A549 (cell line): Measurements from ENCODE around the gene CREB1. TPM values are rescaled to one million over a fixed set of nuclear protein-coding genes. Genes with fewer than 3 reads are reported as not detected.

ENCODE experiments used
- ATAC-seq, 2 experiments: fragments of 200-7000 bp in 1 of 2; fragments of >200 bp in 1 of 2; cut with Nextera tagmentation in 1 of 2; cut with Tn5 transposase in 1 of 2; 3 replicates each; pipeline versions ENCODE4 v1.8.0 to v1.9.1; 2018 to 2020; ENCODE audit warnings: mild to moderate bottlenecking in 1 of 2, moderate library complexity in 1 of 2
- CTCF ChIA-PET: fragments of 300-600 bp; sonication (Branson Sonifier 250); formaldehyde crosslinking; extraction: SDS; loops from one replicate; lab custom pipeline; 2021; ENCODE audit warnings: antibody characterized with exemption, inconsistent platforms; lab: Yijun Ruan, JAX
- POLR2A ChIA-PET: fragments of 350-600 bp; formaldehyde crosslinking; extraction: SDS; loops from one replicate; lab custom pipeline; 2021; ENCODE audit warnings: antibody characterized with exemption, inconsistent platforms; lab: Yijun Ruan, JAX
- DNase-seq, 2 experiments: peaks; one replicate each; pipeline versions ENCODE4 v3.0.0 to v3.0.0-alpha.2; 2011 to 2016; ENCODE audit warnings: low read depth in 1 of 2, low spot score in 1 of 2
- FAIRE-seq: peaks from 2 replicates; lab custom pipeline; 2011; peaks lifted over from hg19 to GRCh38; lab: Jason Lieb, UNC
- H3K27ac ChIP-seq, 2 experiments: fragments of >200 bp; sonication (Bioruptor Twin); formaldehyde crosslinking; 3 replicates each; pipeline ENCODE4 v1.5.1; 2016 to 2017
- H3K4me1 ChIP-seq: fragments of >200 bp; sonication (Bioruptor Twin); formaldehyde crosslinking; 3 replicates; pipeline ENCODE4 v1.6.1; 2016
- H3K4me2 ChIP-seq: fragments of >200 bp; sonication (Bioruptor Twin); formaldehyde crosslinking; 3 replicates; pipeline ENCODE4 v1.6.1; 2016
- H3K4me3 ChIP-seq: fragments of >200 bp; sonication (Bioruptor Twin); formaldehyde crosslinking; 3 replicates; pipeline ENCODE4 v1.5.1; 2016
- H3K9me3 ChIP-seq: fragments of >200 bp; sonication (Bioruptor Twin); formaldehyde crosslinking; 3 replicates; pipeline ENCODE4 v1.6.1; 2016
- BHLHE40 ChIP-seq: IDR thresholded peaks from 2 replicates; pipeline ENCODE4 v1.6.1; 2012; ENCODE audit warnings: low read depth, low read length, inconsistent platforms
- CBX2 ChIP-seq: fragments of 200-600 bp; sonication (generic); IDR thresholded peaks from 2 replicates; pipeline ENCODE4 v1.6.1; 2016; ENCODE audit warnings: low read depth, mild to moderate bottlenecking, borderline replicate concordance
- ESRRA ChIP-seq: fragments of 150-350 bp; IDR thresholded peaks from 2 replicates; pipeline ENCODE4 v1.6.1; 2014; ENCODE audit warnings: mild to moderate bottlenecking, low read length, borderline replicate concordance
- FOSL2 ChIP-seq, 2 experiments: fragments of 450-650 bp in 1 of 2; fragments of >200 bp in 1 of 2; sonication (Bioruptor Twin) in 1 of 2; formaldehyde crosslinking; IDR thresholded peaks; 2 replicates each; pipeline versions ENCODE4 v1.5.0 to v1.6.1; 2016 to 2020; ENCODE audit warnings: mild to moderate bottlenecking in 1 of 2, moderate library complexity in 1 of 2
- FOXS1 ChIP-seq: fragments of 250-450 bp; sonication (Bioruptor Pico); IDR thresholded peaks from 2 replicates; pipeline ENCODE4 v1.5.0; 2020; ENCODE audit warnings: mild to moderate bottlenecking, moderate library complexity
- GATA3 ChIP-seq: IDR thresholded peaks from 2 replicates; pipeline ENCODE4 v1.6.1; 2012; ENCODE audit warnings: borderline replicate concordance
- HOXA7 ChIP-seq: fragments of 250-450 bp; sonication (Bioruptor Pico); IDR thresholded peaks from 2 replicates; pipeline ENCODE4 v1.5.0; 2020; ENCODE audit warnings: mild to moderate bottlenecking, moderate library complexity
- JUN ChIP-seq, 2 experiments: fragments of >200 bp; sonication (Bioruptor Twin); formaldehyde crosslinking; IDR thresholded peaks; 2 replicates in 1 of 2; 3 replicates in 1 of 2; pipeline ENCODE4 v1.6.1; 2016 to 2017
- KDM5A ChIP-seq: fragments of 200-600 bp; sonication (generic); IDR thresholded peaks from 2 replicates; pipeline ENCODE4 v1.6.1; 2016; ENCODE audit warnings: antibody characterized with exemption, mild to moderate bottlenecking
- MAFK ChIP-seq: fragments of 450-650 bp; IDR thresholded peaks from 2 replicates; pipeline ENCODE4 v1.6.1; 2014; ENCODE audit not compliant: partially characterized antibody
- MAZ ChIP-seq: fragments of 150-350 bp; IDR thresholded peaks from 2 replicates; pipeline ENCODE4 v1.6.1; 2014; ENCODE audit warnings: antibody characterized with exemption, low read depth, low read length, borderline replicate concordance
- NFE2L2 ChIP-seq: fragments of 150-350 bp; conservative IDR thresholded peaks from 2 replicates; pipeline ENCODE4 v1.6.1; 2014; ENCODE audit warnings: low read length
- NR3C1 ChIP-seq: fragments of >200 bp; sonication (Bioruptor Twin); formaldehyde crosslinking; IDR thresholded peaks from 3 replicates; pipeline ENCODE4 v1.6.1; 2017
- POLR2A ChIP-seq: IDR thresholded peaks from 2 replicates; pipeline ENCODE4 v1.6.1; 2012; ENCODE audit warnings: mild to moderate bottlenecking, low read length
- RAD21 ChIP-seq, 2 experiments: fragments of >200 bp in 1 of 2; sonication (Bioruptor Twin) in 1 of 2; formaldehyde crosslinking in 1 of 2; IDR thresholded peaks in 1 of 2; conservative IDR thresholded peaks in 1 of 2; 2 replicates in 1 of 2; 3 replicates in 1 of 2; pipeline ENCODE4 v1.6.1; 2012 to 2018; ENCODE audit warnings: inconsistent platforms in 1 of 2
- RCOR1 ChIP-seq: fragments of 150-350 bp; IDR thresholded peaks from 2 replicates; pipeline ENCODE4 v1.6.1; 2014; ENCODE audit warnings: antibody characterized with exemption, low read length, low read depth
- RFX5 ChIP-seq: fragments of 450-650 bp; IDR thresholded peaks from 2 replicates; pipeline ENCODE4 v1.7.1; 2014; ENCODE audit warnings: antibody characterized with exemption, mild to moderate bottlenecking, moderate library complexity
- RNF2 ChIP-seq: fragments of 200-600 bp; sonication (generic); IDR thresholded peaks from 2 replicates; pipeline ENCODE4 v1.6.1; 2016; ENCODE audit warnings: low read depth, mild to moderate bottlenecking, antibody characterized with exemption, moderate library complexity, borderline replicate concordance
- SMC3 ChIP-seq: fragments of >200 bp; sonication (Bioruptor Twin); formaldehyde crosslinking; IDR thresholded peaks from 3 replicates; pipeline ENCODE4 v1.6.1; 2018; ENCODE audit warnings: inconsistent platforms
- ZC3H11A ChIP-seq: fragments of 450-650 bp; IDR thresholded peaks from 2 replicates; pipeline ENCODE4 v1.6.1; 2014; ENCODE audit warnings: antibody characterized with exemption, mild to moderate bottlenecking
- ZFP36 ChIP-seq: fragments of 450-650 bp; IDR thresholded peaks from 2 replicates; pipeline ENCODE4 v1.6.1; 2014; ENCODE audit warnings: borderline replicate concordance; ENCODE audit not compliant: partially characterized antibody
- ZNF302 ChIP-seq: fragments of 250-450 bp; sonication (Bioruptor Pico); IDR thresholded peaks from 2 replicates; pipeline ENCODE4 v1.9.0; 2021; ENCODE audit warnings: inconsistent platforms, mild to moderate bottlenecking, moderate library complexity
- WGBS: methylation state at CpG from one replicate; pipeline ENCODE4 v1.1.6; 2017; ENCODE audit errors: missing lambda C conversion rate; 5-methylcytosine and 5-hydroxymethylcytosine counted together
- polyA plus RNA-seq, 4 experiments: library from polyadenylated mRNA; depleted of rRNA in 3 of 4; stranded (reverse); fragments of >200 nt; fragmentation: RNase III in 1 of 4; extraction: RNeasy Plus Mini Kit Qiagen cat#74134 plus additional on column Dnase treatment in 1 of 4; gene quantifications; 2 replicates in 3 of 4; 3 replicates in 1 of 4; pipeline ENCODE4 v1.2.3, GENCODE V29; 2011 to 2017
- TF ChIP-seq, protein P1 (sequence below): fragments of >200 bp; sonication (Bioruptor Twin); formaldehyde crosslinking; IDR thresholded peaks from 2 replicates; pipeline ENCODE4 v1.6.1; 2016
- TF ChIP-seq, protein P2 (sequence below): fragments of 450-650 bp; IDR thresholded peaks from 2 replicates; pipeline ENCODE4 v1.6.1; 2014; ENCODE audit warnings: antibody characterized with exemption
- TF ChIP-seq, protein P3 (sequence below): fragments of 150-350 bp; IDR thresholded peaks from 2 replicates; pipeline ENCODE4 v1.6.1; 2014; ENCODE audit warnings: low read depth, mild to moderate bottlenecking, low read length
- TF ChIP-seq, protein P4 (sequence below): fragments of 250-450 bp; sonication (Bioruptor Pico); IDR thresholded peaks from 2 replicates; pipeline ENCODE4 v1.5.0; 2020; ENCODE audit warnings: low read depth, mild to moderate bottlenecking, moderate library complexity
- TF ChIP-seq, protein P5 (sequence below): IDR thresholded peaks from 2 replicates; pipeline ENCODE4 v1.6.1; 2012; ENCODE audit warnings: low read depth, borderline replicate concordance
- TF ChIP-seq, protein P6 (sequence below): fragments of 200-600 bp; sonication (generic); IDR thresholded peaks from 2 replicates; pipeline ENCODE4 v1.6.1; 2016; ENCODE audit warnings: antibody characterized with exemption, mild to moderate bottlenecking, moderate library complexity

Gene CREB1
- polyA plus RNA-seq, 2 of the 4 experiments (the other 2 are of a cell fraction): 14.3 to 42.5 TPM

DNA sequence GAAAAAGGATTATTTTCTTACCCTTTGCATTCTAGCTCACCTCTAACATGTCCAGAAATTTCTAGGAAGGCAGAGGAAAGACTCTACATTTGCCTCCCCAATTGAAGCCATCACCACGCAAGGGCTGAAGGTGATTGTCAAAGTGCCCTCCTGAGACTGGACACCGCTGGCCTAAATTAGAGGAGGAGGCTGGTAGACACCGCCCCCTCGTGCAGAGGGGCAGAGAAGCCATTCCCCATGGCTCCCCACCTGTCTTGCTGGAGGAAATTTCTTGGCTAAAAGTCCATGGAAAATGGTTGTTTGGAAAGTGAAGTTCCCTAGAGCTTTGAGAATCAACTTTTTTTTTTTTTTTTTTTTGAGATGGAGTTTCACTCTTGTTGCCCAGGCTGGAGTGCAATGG, 31.3 kb upstream of the CREB1 start:
- WGBS: 82% methylated on average over 4 of the region's 4 CpGs
- Histone ChIP-seq H3K27ac (no peak overlapping the region), H3K4me3 (no peak overlapping the region), H3K4me1 (no peaks in the 10 kb centered on the region), H3K4me2 (no peak overlapping the region), H3K9me3 (no peaks in the 10 kb centered on the region)
- FAIRE-seq (no peak), DNase-seq (no peak), ATAC-seq (no peak)
- ChIA-PET CTCF (interaction anchor here (0.9 kb wide), 1 partner anchor 220 kb away, joined by 3 read pairs; no protein-coding TSS in a partner anchor), POLR2A (no interaction called here)
- TF ChIP-seq NFE2L2 (no peak), ZC3H11A (no peak), POLR2A (no peak), RAD21 (conservative IDR thresholded peaks at IDR 0.05 in 1 of 2, IDR thresholded peaks at IDR 0.05 in 1 of 2) (no peak), SMC3 (no peak), RNF2 (no peak), CBX2 (no peak), FOXS1 (CRISPR knock-in tag) (no peak), NR3C1 (no peak), ZFP36 (no peak), MAZ (no peak), KDM5A (no peak), ZNF302 (CRISPR knock-in tag) (no peak), BHLHE40 (no peak)
- TF ChIP-seq, protein P1, sequence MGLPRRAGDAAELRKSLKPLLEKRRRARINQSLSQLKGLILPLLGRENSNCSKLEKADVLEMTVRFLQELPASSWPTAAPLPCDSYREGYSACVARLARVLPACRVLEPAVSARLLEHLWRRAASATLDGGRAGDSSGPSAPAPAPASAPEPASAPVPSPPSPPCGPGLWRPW: no peak
- TF ChIP-seq, protein P2, sequence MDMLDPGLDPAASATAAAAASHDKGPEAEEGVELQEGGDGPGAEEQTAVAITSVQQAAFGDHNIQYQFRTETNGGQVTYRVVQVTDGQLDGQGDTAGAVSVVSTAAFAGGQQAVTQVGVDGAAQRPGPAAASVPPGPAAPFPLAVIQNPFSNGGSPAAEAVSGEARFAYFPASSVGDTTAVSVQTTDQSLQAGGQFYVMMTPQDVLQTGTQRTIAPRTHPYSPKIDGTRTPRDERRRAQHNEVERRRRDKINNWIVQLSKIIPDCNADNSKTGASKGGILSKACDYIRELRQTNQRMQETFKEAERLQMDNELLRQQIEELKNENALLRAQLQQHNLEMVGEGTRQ: no peak

DNA sequence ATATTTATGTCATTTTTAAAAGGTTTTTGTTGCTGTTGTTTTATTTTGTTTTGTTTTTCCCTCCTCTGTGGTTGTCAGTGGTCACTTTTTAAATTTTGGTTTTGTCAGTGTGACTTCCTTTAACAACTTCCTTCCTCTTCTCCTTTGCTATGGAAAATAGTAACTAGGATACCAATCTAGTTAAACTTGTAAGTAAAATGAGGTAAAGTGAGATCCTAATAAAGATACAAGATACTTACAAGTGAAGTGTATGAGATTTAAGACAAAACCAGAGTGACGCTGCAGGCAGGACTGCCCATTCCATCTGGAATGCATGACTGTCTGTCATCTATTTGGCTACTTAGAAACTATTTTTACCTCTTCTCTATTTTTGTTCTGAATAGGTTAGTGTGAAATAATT, 30.6 kb upstream of the CREB1 start:
- WGBS: 93% methylated on average over 1 of the region's 1 CpG
- ChIA-PET CTCF (no interaction called here), POLR2A (no interaction called here)
- FAIRE-seq: no peak
- no peak overlapping the region for H3K4me2 ChIP-seq
- no peaks in the 10 kb centered on the region for H3K9me3 ChIP-seq
- no peak for DNase-seq
- no peak overlapping the region for H3K27ac ChIP-seq
- no peak overlapping the region for H3K4me3 ChIP-seq
- ATAC-seq: no peak
- TF ChIP-seq ZC3H11A (no peak), BHLHE40 (no peak), GATA3 (no peak), NR3C1 (no peak), ESRRA (no peak), FOSL2 (IDR thresholded peaks at IDR 0.05) (no peak), FOSL2 (CRISPR knock-in tag; IDR thresholded peaks at IDR 0.05) (no peak), JUN (IDR thresholded peaks at IDR 0.05) (no peak), RAD21 (conservative IDR thresholded peaks at IDR 0.05 in 1 of 2, IDR thresholded peaks at IDR 0.05 in 1 of 2) (no peak), RFX5 (no peak), RCOR1 (no peak), MAFK (no peak), RNF2 (no peak), HOXA7 (CRISPR knock-in tag) (no peak)
- TF ChIP-seq, protein P3, sequence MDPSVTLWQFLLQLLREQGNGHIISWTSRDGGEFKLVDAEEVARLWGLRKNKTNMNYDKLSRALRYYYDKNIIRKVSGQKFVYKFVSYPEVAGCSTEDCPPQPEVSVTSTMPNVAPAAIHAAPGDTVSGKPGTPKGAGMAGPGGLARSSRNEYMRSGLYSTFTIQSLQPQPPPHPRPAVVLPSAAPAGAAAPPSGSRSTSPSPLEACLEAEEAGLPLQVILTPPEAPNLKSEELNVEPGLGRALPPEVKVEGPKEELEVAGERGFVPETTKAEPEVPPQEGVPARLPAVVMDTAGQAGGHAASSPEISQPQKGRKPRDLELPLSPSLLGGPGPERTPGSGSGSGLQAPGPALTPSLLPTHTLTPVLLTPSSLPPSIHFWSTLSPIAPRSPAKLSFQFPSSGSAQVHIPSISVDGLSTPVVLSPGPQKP: no peak
- TF ChIP-seq, protein P1: no peak
- TF ChIP-seq, protein P4, sequence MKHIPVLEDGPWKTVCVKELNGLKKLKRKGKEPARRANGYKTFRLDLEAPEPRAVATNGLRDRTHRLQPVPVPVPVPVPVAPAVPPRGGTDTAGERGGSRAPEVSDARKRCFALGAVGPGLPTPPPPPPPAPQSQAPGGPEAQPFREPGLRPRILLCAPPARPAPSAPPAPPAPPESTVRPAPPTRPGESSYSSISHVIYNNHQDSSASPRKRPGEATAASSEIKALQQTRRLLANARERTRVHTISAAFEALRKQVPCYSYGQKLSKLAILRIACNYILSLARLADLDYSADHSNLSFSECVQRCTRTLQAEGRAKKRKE (CRISPR knock-in tag): no peak
- TF ChIP-seq, protein P5, sequence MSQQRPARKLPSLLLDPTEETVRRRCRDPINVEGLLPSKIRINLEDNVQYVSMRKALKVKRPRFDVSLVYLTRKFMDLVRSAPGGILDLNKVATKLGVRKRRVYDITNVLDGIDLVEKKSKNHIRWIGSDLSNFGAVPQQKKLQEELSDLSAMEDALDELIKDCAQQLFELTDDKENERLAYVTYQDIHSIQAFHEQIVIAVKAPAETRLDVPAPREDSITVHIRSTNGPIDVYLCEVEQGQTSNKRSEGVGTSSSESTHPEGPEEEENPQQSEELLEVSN: no peak
- TF ChIP-seq, protein P6, sequence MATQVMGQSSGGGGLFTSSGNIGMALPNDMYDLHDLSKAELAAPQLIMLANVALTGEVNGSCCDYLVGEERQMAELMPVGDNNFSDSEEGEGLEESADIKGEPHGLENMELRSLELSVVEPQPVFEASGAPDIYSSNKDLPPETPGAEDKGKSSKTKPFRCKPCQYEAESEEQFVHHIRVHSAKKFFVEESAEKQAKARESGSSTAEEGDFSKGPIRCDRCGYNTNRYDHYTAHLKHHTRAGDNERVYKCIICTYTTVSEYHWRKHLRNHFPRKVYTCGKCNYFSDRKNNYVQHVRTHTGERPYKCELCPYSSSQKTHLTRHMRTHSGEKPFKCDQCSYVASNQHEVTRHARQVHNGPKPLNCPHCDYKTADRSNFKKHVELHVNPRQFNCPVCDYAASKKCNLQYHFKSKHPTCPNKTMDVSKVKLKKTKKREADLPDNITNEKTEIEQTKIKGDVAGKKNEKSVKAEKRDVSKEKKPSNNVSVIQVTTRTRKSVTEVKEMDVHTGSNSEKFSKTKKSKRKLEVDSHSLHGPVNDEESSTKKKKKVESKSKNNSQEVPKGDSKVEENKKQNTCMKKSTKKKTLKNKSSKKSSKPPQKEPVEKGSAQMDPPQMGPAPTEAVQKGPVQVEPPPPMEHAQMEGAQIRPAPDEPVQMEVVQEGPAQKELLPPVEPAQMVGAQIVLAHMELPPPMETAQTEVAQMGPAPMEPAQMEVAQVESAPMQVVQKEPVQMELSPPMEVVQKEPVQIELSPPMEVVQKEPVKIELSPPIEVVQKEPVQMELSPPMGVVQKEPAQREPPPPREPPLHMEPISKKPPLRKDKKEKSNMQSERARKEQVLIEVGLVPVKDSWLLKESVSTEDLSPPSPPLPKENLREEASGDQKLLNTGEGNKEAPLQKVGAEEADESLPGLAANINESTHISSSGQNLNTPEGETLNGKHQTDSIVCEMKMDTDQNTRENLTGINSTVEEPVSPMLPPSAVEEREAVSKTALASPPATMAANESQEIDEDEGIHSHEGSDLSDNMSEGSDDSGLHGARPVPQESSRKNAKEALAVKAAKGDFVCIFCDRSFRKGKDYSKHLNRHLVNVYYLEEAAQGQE: no peak
- H3K4me1 ChIP-seq: no peaks in the 10 kb centered on the region
